Activated CD4-positive, alpha-beta T cell treated with anti-CD3 and anti-CD28 coated beads, Interleukin-2, amount 10 ng/mL, durations not matched to agents 7 days and 5 days (primary cell): ENCODE measurements around the gene TTLL6. TPM values are rescaled to one million over a fixed set of nuclear protein-coding genes. Genes with fewer than 3 reads are reported as not detected.
A peak's percentile ranks its signal among the peaks of the same experiment; 100 is the strongest.
"Not testable (repeated sequence)": the region's sequence is repeated elsewhere in the genome, so short reads cannot be mapped to it uniquely, and the experiment has no call there.

ENCODE experiments used
- CTCF ChIA-PET: fragments of 350-600 bp; sonication (Branson Sonifier 250); formaldehyde crosslinking; loops from one replicate; lab custom pipeline; 2021; ENCODE audit warnings: antibody characterized with exemption; lab: Charles Lee
- POLR2A ChIA-PET: fragments of 350-600 bp; sonication (Branson Sonifier 250); formaldehyde crosslinking; loops from one replicate; lab custom pipeline; 2021; ENCODE audit warnings: antibody characterized with exemption; lab: Charles Lee
- DNase-seq: peaks from one replicate; pipeline ENCODE4 v3.0.0-alpha.2; 2020
- H3K27ac Mint-ChIP-seq: one replicate; pipeline ENCODE4 v1.8.0; 2021; ENCODE audit warnings: mild to moderate bottlenecking, moderate library complexity, mixed read lengths
- H3K27me3 Mint-ChIP-seq: one replicate; pipeline ENCODE4 v1.8.0; 2021; ENCODE audit warnings: mixed read lengths
- H3K36me3 Mint-ChIP-seq: one replicate; pipeline ENCODE4 v1.8.0; 2021; ENCODE audit warnings: low read depth, mixed read lengths
- H3K4me1 Mint-ChIP-seq: one replicate; pipeline ENCODE4 v1.8.0; 2021; ENCODE audit warnings: mixed read lengths
- H3K4me3 Mint-ChIP-seq: one replicate; pipeline ENCODE4 v1.8.0; 2021; ENCODE audit warnings: mild to moderate bottlenecking, moderate library complexity, mixed read lengths
- H3K9me3 Mint-ChIP-seq: one replicate; pipeline ENCODE4 v1.8.0; 2021; ENCODE audit warnings: mixed read lengths
- total RNA-seq, 2 experiments: library from RNA; stranded (reverse); gene quantifications; one replicate each; pipeline ENCODE4 v1.2.3, GENCODE V29; 2021

TTLL6 gene
- total RNA-seq, 2 experiments from 2014 or later: not detected

- Mint-ChIP-seq H3K4me1 (peaks cover 35% of the 10 kb centered on the region), H3K4me3 (peak within 1 kb of the TSS; percentile 26), H3K36me3 (no peaks in the 10 kb centered on the region), H3K27ac (peak within 1 kb of the TSS; percentile 65), H3K27me3 (peaks cover 96% of the 10 kb centered on the region), H3K9me3 (no peaks in the 10 kb centered on the region)
- CTCF ChIA-PET: interaction anchor here (0.7 to 3.8 kb wide), 12 partner anchors 9 to 1368 kb away, joined by 3 to 24 read pairs (median 6); partner anchors contain the start of gene HOXB5
- POLR2A ChIA-PET: interaction anchor here (0.5 kb wide), 1 partner anchor 75 kb away, joined by 3 read pairs; no protein-coding TSS in a partner anchor
- no peak for DNase-seq
Observed at GRCh38 chr17:48722915-48723422, 94.1 kb downstream of the TTLL6 start, which contains the start of gene PRAC2. PRAC2 (plus strand) TSS chr17:48723185; CDS start chr17:48724411, 1,226 bp downstream.

GRCh38 chr17:48722201-48722907 lies 94.7 kb downstream of the TTLL6 start, which contains the start of gene PRAC1:
PRAC1 (minus strand) TSS chr17:48722518; CDS start chr17:48722392, 126 bp downstream.
- ChIA-PET POLR2A (no interaction called here), CTCF (interaction anchor here (0.7 to 3.8 kb wide), 8 partner anchors 10 to 1367 kb away, joined by 3 to 24 read pairs (median 8); partner anchors contain the start of gene HOXB5)

GRCh38 chr17:48721009-48721402 lies 96.0 kb downstream of the TTLL6 start:
- ChIA-PET POLR2A (interaction anchor here (0.6 kb wide), 1 partner anchor 342 kb away, joined by 3 read pairs; no protein-coding TSS in a partner anchor), CTCF (interaction anchor here (0.8 to 2.3 kb wide), 4 partner anchors 10 to 108 kb away, joined by 3 to 6 read pairs (median 4); no protein-coding TSS in a partner anchor)
- Mint-ChIP-seq H3K27ac (no peak overlapping the region), H3K9me3 (no peaks in the 10 kb centered on the region), H3K4me3 (no peak overlapping the region), H3K27me3 (peaks cover 96% of the 10 kb centered on the region), H3K4me1 (peaks cover 40% of the 10 kb centered on the region), H3K36me3 (no peaks in the 10 kb centered on the region)
- no peak for DNase-seq

More at GRCh38 chr17:48722201-48722907, 94.7 kb downstream of the TTLL6 start, which contains the start of gene PRAC1:
- Mint-ChIP-seq H3K4me1 (peaks cover 38% of the 10 kb centered on the region), H3K27me3 (peaks cover 96% of the 10 kb centered on the region), H3K9me3 (no peaks in the 10 kb centered on the region), H3K27ac (peak within 1 kb of the TSS; percentile 65), H3K4me3 (no peak within 1 kb of the TSS), H3K36me3 (no peaks in the 10 kb centered on the region)
- DNase-seq: no peak

- DNase-seq: no peak
- Mint-ChIP-seq H3K27ac (peak overlapping the region; percentile 70), H3K36me3 (no peaks in the 10 kb centered on the region), H3K27me3 (peaks cover 95% of the 10 kb centered on the region), H3K4me3 (peak overlapping the region; percentile 9), H3K9me3 (no peaks in the 10 kb centered on the region), H3K4me1 (peaks cover 42% of the 10 kb centered on the region)
- POLR2A ChIA-PET: no interaction called here
- CTCF ChIA-PET: interaction anchor here (0.8 to 2.3 kb wide), 6 partner anchors 8 to 164 kb away, joined by 3 to 6 read pairs (median 3); partner anchors contain the start of gene HOXB13
Observed at GRCh38 chr17:48720266-48721008, 96.6 kb downstream of the TTLL6 start.

GRCh38 chr17:48719642-48720265 lies 97.3 kb downstream of the TTLL6 start:
- POLR2A ChIA-PET: no interaction called here

GRCh38 chr17:48718761-48719641 lies 98.0 kb downstream of the TTLL6 start:
- ChIA-PET POLR2A (no interaction called here), CTCF (interaction anchor here (0.7 to 2.3 kb wide), 9 partner anchors 9 to 165 kb away, joined by 3 to 6 read pairs (median 3); partner anchors contain the start of gene HOXB13)
- H3K36me3 Mint-ChIP-seq: no peaks in the 10 kb centered on the region
- peaks cover 92% of the 10 kb centered on the region for H3K27me3 Mint-ChIP-seq
- H3K4me1 Mint-ChIP-seq: peaks cover 32% of the 10 kb centered on the region
- peak overlapping the region; percentile 75 for H3K27ac Mint-ChIP-seq
- DNase-seq: no peak
- peak overlapping the region; percentile 34 for H3K4me3 Mint-ChIP-seq
- H3K9me3 Mint-ChIP-seq: no peaks in the 10 kb centered on the region

More at GRCh38 chr17:48719642-48720265, 97.3 kb downstream of the TTLL6 start:
- Mint-ChIP-seq H3K36me3 (no peaks in the 10 kb centered on the region), H3K4me1 (peaks cover 38% of the 10 kb centered on the region), H3K9me3 (no peaks in the 10 kb centered on the region), H3K27ac (no peak overlapping the region), H3K4me3 (peak overlapping the region; percentile 34), H3K27me3 (peaks cover 93% of the 10 kb centered on the region)
- DNase-seq: no peak
- CTCF ChIA-PET: interaction anchor here (1.2 to 2.3 kb wide), 5 partner anchors 9 to 164 kb away, joined by 3 to 6 read pairs (median 3); partner anchors contain the start of gene HOXB13

GRCh38 chr17:48718227-48718760 lies 98.7 kb downstream of the TTLL6 start:
- POLR2A ChIA-PET: no interaction called here
- H3K27ac Mint-ChIP-seq: peak overlapping the region; percentile 75

GRCh38 chr17:48717367-48718226 lies 99.4 kb downstream of the TTLL6 start:
- Mint-ChIP-seq H3K9me3 (no peaks in the 10 kb centered on the region), H3K36me3 (no peaks in the 10 kb centered on the region), H3K27me3 (peaks cover 85% of the 10 kb centered on the region), H3K27ac (peak overlapping the region; percentile 62), H3K4me1 (peaks cover 22% of the 10 kb centered on the region), H3K4me3 (peak overlapping the region; percentile 20)
- ChIA-PET CTCF (interaction anchor here (0.5 to 1.4 kb wide), 7 partner anchors 15 to 72 kb away, joined by 3 to 6 read pairs (median 3); no protein-coding TSS in a partner anchor), POLR2A (no interaction called here)
- DNase-seq: no peak

More at GRCh38 chr17:48718227-48718760, 98.7 kb downstream of the TTLL6 start:
- Mint-ChIP-seq H3K4me1 (peaks cover 27% of the 10 kb centered on the region), H3K9me3 (no peaks in the 10 kb centered on the region), H3K4me3 (no peak overlapping the region), H3K36me3 (no peaks in the 10 kb centered on the region), H3K27me3 (peaks cover 89% of the 10 kb centered on the region)
- no peak for DNase-seq
- CTCF ChIA-PET: interaction anchor here (0.7 to 1.4 kb wide), 6 partner anchors 15 to 40 kb away, joined by 3 to 6 read pairs (median 4); no protein-coding TSS in a partner anchor

- CTCF ChIA-PET: interaction anchor here (0.8 kb wide), 1 partner anchor 13 kb away, joined by 3 read pairs; no protein-coding TSS in a partner anchor
- H3K9me3 Mint-ChIP-seq, H3K27ac Mint-ChIP-seq, DNase-seq, H3K4me3 Mint-ChIP-seq, POLR2A ChIA-PET, H3K36me3 Mint-ChIP-seq: not testable (repeated sequence)
- Mint-ChIP-seq H3K4me1 (peaks cover 20% of the 10 kb centered on the region), H3K27me3 (peaks cover 79% of the 10 kb centered on the region)
Observed at GRCh38 chr17:48716549-48716948, 100.5 kb downstream of the TTLL6 start.
